GOT3 (cell line): ENCODE measurements around the gene COPS3.

ENCODE experiments used
- DNase-seq: peaks from one replicate; lab custom pipeline; 2025; ENCODE audit warnings: mixed read lengths; lab: John Stamatoyannopoulos, UW

COPS3 gene

DNA sequence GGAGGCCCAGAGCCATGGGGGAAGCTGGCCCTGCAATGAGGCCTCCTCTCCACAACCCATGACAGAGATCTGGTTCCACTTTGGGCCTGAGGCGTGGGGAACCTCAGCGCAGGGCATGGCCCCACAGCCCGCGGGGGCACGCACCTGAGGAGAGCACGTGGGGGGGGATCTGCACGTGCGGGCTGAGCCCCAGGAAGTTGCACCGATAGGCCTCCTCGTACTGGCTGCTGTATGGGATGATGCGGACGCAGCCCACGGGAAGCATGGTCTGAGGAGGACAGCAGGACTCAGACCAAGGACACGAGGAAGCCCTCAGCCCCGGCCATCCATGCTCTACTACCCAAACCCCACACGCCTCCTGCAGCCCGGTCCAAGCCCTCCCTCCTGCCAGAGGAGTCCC, 64.8 kb downstream of the COPS3 start:
- DNase-seq = no peak

- no peak for DNase-seq
These were observed 65.5 kb downstream of the COPS3 start for GRCh38 chr17:17215575-17215974.

DNA sequence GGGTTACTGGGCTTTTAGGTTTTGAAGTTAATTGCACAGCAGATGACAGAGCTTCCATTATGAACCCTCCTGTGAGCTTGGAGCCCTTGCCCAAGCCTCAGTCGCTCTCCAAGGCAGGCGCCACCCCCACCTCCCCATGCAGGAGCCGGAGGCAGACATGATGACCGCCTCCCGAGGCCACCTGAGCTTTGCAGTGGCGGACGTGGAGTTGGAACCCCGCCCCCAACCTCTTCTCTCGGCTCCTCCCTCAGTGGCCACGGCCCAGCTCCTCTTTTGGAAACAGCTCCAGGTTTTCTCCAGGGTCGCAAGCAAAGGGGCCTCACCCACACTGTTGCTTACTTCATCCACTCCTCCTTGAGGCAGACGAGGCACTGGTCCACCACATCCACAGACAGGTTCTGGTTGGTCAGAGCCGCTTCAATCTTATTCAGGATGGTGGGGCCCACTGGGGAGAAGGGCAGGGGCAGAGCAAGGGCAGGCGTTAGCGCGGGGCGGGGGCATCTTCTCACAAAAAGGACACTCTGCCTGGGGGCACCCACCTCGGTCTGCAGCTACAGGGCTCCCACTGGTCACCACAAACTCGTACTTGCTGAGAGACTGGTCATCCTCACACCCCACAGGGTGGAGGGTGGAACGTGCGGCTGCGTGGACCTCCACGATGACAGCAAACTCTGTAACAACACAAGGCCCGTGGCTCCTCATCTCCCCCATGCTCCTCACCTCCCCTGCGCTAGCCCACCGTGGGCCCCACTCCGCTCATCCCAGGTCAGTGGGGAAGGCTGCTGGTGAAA, 66.2 kb downstream of the COPS3 start:
- no peak for DNase-seq

DNA sequence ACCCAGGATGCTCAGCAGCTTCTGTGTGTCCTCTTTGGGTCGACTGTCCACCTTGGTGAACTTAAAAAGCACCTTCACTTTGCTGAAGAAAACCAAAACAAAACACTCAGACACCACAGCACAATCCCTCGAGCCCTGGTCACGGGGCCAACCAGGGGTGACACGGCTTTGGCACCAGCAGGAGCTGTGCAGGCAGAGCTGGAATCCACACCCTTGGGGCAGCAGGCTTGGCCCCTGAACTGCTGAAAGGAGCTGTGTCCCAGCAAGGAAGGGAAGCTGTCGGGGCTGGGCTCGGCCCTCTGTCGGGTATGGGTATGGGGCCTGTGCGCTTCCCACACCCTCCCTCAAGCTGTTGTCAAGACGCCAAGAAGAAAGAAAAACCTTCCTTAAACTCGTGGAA, 67.3 kb downstream of the COPS3 start:
- no peak for DNase-seq

DNA sequence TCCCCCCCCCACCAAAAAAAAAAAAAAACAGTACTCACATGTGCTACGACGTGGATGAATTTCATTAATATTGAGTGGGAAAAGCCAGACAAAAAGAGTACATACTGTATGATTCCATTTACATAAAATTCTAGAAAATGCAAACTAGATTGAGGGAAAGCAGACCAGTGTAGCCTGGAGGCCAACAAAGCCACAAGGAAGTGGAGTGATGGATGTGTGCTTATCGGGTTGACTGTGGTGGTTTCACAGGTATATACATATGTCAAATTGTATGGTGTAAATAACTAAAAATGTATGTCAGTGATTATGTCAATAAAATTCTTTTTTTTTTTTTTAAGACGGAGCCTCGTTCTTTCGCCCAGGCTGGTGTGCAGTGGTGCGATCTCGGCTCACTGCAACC, 73.0 kb downstream of the COPS3 start:
- DNase-seq = no peak

DNA sequence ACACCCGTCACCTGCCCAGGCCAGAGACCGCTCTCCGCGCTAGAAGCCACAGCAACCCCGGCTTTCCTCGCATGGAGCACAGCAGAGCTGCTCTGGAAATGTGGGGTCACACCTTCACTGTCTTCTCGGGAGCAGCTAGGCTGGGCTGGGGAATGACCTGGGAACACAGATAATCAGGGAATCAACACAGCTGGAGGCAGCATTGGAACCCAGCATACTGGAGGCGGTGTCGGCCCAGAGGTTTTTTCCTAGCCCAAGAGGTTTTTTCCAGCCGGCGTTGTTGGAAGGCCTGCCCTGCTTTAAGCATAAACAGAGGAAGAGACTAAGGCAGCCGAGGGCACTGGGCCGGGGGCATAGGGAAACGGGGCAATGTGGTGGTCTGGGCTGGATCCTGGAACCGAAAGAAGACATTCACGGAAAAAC, 74.1 kb downstream of the COPS3 start:
- DNase-seq = no peak

DNA sequence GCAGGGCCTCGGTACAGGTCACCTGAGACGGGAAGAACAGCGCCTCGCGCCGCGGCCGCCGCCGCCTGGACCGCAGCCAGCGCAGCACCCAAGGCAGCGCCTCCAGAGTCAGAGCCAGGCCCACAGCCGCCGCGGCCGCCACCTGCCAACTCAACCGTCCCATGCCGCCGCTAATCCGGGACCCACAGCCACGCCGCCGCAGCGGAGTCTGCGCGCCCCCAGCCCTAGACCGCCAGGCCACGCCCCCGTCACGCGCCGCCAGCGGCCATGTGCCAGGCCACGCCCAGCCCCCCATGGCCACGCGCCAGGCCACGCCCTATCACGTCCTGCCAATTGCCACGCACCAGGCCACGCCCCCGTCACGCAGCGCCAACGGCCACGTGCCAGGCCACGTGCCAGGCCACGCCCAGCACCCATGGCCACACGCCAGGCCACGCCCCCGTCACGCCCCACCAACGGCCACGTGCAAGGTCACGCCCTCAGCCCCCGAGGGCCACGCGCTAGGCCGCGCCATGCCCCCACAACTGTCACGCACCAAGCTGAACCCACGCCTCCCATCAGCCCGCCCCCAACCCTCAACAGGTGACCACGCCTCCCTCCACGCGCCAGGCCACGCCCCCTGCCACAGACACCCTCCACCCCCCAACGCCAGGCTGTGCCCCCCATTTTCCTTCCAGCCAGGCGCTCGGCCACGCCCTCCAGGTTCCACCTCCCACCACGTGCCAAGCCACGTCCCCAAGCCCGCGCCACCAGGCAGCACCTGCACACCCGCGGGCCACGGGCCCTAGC, 74.7 kb downstream of the COPS3 start, which contains the start of gene PLD6:
Gene PLD6, minus strand, starts transcription at position 210 of the 789 bp plus-strand sequence. Its CDS starts 47 bp downstream, at position 163.
- peak; percentile 69 for DNase-seq

- no peak for DNase-seq
These were observed 75.5 kb downstream of the COPS3 start for GRCh38 chr17:17205368-17206123.

- DNase-seq = no peak
These were observed 76.3 kb downstream of the COPS3 start for GRCh38 chr17:17204635-17205231.

DNA sequence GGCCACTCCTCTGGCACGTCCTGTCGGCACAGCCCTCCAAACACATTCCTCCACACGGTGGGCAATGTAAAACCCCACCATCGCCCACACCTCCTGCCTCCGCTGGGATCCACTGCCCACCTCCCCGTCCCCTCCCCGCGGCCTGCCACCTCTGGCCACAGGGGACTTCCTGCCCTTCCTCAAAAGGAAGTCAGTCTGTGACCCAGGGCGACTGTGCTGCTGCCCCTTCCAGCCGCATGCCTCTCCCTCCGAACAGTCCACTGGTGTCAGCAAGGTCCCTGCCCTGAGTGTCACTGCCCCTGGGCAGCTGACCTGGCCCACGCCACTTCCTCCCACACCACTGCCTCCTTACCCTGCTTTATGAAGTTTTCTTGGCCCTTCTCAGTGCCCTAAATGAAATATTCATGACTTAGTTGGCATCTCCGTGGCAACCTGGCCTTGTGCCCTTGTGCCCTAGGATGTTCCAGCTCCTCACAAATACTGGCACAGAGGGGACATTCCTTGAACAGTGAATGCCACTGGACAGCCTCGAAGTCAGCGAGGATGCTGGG, 76.9 kb downstream of the COPS3 start:
- no peak for DNase-seq

DNA sequence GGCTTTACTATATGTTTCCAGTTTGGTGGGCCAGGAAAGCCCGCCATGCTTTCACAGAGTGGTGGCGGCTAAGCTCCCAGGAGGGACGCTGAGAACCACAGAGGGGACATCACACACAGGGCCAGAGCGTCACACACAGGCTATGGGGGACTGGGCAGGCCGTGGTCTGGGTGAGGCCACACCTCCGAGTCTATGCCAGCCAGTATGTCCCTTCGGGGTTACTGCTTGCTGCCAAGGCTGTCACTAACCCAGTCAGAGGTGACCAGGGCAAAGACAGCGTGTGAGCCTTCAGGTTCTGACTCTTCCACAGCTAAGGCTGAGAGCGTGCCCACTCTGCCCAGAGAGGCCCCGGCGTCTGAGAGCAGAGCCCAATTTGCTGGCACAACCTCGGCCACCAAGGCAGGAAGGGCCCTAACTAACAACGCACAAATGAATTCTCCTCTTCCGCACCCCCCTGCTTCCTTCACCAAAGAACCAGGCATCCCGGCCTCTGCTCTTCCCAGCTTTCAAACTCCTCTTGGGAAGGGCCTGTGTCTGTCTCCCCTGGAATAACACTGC, 77.8 kb downstream of the COPS3 start:
- DNase-seq = no peak

DNA sequence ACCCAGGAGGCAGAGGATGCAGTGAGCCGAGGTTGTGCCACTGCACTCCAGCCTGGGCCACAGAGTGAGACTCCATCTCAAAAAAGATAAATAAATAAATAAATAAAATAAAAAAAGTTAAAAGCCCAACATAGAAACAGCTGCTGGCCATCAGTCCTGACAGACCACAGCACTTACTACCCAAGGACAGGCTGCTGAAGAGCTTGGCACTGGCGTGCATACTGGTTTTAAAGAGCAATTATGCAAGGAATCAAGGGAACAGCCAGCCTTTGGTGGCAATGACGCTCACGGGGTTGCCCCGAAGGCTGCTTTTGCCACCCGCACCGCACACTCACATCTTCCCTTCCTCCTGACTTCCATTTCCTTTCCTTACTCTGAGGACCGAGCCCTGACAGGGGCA, 79.1 kb downstream of the COPS3 start:
- DNase-seq = no peak

DNA sequence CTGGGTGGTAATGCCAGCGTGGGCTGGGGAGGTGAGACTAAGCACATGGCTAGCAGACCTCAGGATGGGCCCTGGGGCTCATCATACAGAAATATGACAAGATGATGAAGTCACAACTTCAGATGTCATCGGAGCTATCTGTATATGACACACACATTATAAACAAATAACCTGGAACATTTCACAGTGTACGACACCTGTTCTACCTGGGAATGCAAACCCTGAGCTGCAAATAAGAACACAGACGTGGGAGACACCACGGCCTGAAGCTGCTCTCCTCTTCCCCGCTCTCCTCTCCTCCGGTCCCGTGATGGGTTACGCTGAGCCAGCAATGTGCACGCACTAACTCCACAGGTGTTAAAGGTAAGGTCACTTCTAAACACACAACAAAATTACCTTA, 79.8 kb downstream of the COPS3 start:
- DNase-seq = no peak

- no peak for DNase-seq
These were observed 80.2 kb downstream of the COPS3 start for GRCh38 chr17:17200831-17201230.

DNA sequence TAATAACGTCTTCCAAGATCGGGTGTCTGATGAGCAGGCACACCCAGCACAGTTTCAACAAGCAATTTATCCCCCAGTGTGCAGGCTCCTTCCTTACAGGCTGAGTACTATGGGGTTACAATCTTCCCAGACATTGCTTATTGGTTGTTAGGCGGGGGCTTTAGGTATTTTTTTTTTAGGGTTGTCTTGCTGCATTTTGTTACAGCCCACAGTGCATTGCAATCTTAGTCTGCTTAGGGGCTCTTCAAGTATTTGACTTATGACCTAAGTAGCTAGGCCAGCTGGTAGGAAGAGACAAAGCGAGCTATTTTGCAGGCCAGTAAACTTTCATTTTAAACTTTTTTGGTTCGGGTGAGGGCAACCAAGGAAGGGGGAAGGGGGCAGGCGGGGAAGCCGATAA, 80.7 kb downstream of the COPS3 start:
- no peak for DNase-seq

DNA sequence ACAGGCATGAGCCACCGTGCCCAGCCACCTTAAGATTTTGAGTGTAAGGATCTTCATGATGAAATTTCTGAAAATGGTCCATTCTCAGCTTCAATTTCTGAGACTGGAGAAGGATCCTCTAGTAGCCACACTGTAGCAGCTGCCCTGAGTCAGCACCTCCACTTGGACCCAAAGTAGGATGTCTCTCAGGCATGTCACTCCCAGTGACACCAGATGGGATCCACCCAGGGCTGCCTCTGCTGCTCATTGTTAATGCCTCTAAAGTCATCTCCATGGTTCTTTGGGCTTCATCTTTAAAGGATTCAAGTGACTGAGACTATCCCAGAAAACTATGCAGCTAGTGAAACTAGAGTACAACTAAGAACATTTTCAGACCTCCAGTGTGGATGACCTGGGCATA, 82.8 kb downstream of the COPS3 start:
- no peak for DNase-seq

DNA sequence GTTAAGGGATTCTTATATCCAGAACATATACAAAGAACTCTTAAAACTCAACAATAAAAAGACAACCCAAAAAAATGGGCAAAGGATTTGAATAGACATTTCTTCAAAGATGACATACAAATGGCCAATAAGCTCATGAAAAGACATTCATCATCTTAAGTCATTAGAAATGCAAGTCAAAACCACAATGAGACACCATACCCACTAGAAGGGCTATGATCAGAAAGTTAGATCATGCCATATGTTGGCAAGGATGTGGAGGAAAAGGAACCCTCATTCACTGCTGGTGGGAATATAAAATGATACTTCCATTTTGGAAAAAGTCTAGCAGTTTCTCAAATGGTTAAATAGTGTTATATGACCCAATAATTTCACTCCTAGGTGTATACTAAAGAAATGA, 84.3 kb downstream of the COPS3 start:
- DNase-seq = no peak
